Stimulated activated naive CD8-positive, alpha-beta T cell treated with anti-CD3 and anti-CD28 coated beads, Interleukin-15, Interleukin-2, amounts not matched to agents 100 U/mL and 50 U/mL, for 24 hours (primary cell): Measurements from ENCODE around the gene FHAD1.
A peak's percentile ranks its signal among the peaks of the same experiment; 100 is the strongest.

Experiments
- ATAC-seq: fragments of 150-1000 bp; cut with Tn5 transposase; one replicate; pipeline ENCODE4 v1.10.0; 2021
- DNase-seq: peaks from one replicate; pipeline ENCODE4 v3.0.0; 2021

FHAD1 gene

GRCh38 chr1:15439325-15439724 is 192.3 kb downstream of the FHAD1 start:
- ATAC-seq (no peak), DNase-seq (no peak)

DNA sequence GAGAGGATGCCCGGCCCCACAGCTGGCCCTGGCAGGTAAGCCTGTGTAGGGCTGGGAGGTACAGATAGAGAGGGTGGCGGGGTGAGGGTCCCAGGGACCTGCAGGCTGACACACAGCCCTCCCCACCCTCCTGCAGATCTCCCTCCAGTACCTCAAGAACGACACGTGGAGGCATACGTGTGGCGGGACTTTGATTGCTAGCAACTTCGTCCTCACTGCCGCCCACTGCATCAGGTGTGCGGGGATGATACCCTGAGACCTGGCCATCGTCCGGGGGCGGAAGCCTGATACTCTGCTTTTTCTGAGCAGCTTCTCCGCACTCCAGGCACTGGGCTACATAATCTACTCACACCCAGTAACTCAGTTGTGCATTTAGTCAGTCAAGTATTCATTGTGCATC is 193.3 kb downstream of the FHAD1 start:
- DNase-seq, result no peak
- no peak for ATAC-seq

DNA sequence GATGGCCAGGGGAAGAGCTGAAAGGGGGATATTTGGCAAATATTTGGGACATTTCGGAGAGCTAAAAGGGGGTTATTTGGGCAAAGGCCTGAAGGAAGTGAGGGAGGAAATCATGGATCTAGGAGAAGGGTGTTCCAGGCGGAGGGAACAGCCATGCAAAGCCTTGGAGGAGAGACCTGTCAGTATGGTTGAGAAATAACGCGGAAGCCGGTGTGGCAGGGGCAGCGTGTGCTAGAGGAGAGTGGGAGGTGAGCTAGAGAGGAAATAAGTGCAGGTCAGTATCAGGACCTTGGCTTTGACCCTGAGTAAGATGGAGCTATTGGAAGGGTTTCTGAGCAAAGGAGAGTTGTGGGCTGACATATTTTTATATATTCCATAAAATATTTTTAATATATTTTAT is 194.2 kb downstream of the FHAD1 start:
- ATAC-seq, result no peak
- DNase-seq, result no peak

DNA sequence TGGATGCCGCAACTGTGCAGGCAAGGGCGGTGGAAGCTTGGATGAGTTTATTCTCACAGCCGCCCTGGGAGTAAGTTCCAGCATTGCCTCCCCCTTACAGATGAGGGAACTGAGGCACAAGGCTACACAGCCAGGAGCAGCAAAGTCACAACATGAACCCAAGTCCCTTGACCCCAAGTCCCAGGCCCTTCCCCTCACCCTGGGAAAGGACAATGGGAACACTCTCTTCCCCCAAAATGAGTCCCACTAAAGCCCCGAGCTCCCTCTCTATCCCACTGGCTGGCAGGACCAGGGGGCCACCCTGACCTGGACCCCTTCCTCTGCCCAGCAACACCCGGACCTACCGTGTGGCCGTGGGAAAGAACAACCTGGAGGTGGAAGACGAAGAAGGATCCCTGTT is 195.1 kb downstream of the FHAD1 start:
- ATAC-seq (no peak), DNase-seq (no peak)

- ATAC-seq (no peak), DNase-seq (no peak)
These were observed 195.7 kb downstream of the FHAD1 start for GRCh38 chr1:15442759-15443158.

- DNase-seq (no peak), ATAC-seq (no peak)
These were observed 196.3 kb downstream of the FHAD1 start for GRCh38 chr1:15443281-15443680.

- ATAC-seq (peak; percentile 40), DNase-seq (no peak)
These were observed 197.7 kb downstream of the FHAD1 start for GRCh38 chr1:15444468-15445389.

DNA sequence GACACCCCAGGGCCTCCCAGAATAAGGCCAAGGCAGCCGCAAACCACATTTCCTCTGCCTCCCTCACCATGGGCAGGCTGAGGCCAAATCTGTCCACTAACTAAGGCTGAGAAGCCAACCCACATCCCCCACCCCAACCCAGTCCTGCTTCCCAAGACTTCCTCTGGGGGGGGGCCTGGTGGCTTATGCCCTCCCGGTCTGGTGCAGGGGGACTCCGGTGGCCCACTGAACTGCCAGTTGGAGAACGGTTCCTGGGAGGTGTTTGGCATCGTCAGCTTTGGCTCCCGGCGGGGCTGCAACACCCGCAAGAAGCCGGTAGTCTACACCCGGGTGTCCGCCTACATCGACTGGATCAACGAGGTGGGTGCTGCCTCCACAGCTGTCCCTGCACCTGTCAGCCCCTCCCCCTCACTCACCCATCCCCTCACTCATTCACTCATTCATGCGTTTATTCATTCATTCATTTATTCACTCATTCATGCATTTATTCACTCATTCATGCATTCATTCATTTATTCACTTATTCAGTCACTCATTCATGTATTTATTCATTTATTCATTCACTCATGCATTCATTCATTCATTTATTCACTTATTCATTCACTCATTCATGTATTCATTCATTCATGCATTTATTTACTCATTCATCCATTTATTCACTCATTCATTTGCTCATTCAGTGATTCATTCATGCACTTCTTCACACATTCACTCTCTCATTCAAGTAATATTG is 198.5 kb downstream of the FHAD1 start:
- ATAC-seq (no peak), DNase-seq (no peak)

DNA sequence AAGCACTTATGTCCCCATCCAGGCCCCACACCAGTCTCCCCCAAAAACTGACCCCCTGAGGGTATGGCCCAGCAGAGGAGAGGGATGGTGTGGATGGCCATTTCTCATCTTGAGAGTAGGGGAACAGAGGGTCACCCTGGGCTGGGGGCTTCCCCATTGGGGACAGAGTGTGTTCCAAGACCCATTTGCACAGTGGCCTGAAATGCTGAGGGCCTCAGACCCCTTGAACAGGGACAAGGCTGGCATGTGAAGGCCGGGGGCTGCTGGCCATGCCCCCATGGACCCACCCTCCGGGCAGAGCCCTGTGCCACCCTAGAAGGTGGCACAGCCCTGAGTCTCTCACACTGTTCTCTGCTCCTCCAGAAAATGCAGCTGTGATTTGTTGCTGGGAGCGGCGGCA is 199.2 kb downstream of the FHAD1 start:
- no peak for ATAC-seq

More for the DNA sequence above, 199.2 kb downstream of the FHAD1 start:
- DNase-seq, result no peak
